OCI-LY3 (cell line): ENCODE data around the gene CEP104.

ENCODE experiments used
- EZH2phosphoT487 ChIP-seq: fragments of 200-600 bp; shearing (Covaris generic); IDR thresholded peaks from 2 replicates; pipeline ENCODE4 v1.6.1; 2018; ENCODE audit warnings: antibody characterized with exemption, mixed run types, low read depth
- TF ChIP-seq, protein P1 (sequence below): fragments of 200-600, 300-600 bp; sonication (generic); IDR thresholded peaks from 2 replicates; pipeline ENCODE4 v1.5.1; 2014; ENCODE audit warnings: antibody characterized with exemption, low read length, low read depth

DNA sequence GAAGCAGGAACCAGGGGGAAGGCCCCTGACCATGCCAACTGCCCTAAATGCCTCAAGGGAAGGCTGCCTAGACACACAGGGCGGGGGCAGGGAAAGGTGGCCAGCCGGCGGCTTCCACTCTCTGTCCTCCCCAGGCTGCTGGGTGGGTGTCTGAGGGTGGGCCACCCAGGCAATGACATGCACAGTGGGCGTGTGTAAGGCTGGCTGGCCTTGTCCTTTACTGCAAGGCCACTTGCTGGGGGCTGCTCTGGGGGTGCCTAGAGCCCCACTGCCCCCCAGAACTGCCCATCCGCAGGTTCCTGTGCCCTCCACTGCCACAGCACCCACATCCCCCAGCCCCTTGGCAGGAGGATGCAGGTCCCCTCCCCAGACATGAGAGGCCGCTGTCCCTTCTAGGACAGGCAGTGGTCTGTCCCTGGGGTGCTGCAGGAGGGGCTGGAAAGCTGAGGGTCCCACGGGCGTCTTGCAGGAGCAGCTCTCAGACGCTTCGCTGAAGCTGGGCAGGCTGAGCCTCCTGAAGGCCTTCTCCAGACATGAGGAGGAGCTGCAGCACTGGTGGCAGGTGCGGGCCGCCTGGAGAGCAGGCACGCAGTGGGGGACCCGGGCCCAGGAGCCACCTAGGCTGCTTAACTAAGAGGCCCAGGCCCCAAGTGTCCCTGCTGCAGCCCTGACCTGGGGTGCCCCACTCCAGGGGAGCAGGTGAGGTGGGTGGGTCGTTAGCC, 94.7 kb downstream of the CEP104 start:
- TF ChIP-seq, protein P1, sequence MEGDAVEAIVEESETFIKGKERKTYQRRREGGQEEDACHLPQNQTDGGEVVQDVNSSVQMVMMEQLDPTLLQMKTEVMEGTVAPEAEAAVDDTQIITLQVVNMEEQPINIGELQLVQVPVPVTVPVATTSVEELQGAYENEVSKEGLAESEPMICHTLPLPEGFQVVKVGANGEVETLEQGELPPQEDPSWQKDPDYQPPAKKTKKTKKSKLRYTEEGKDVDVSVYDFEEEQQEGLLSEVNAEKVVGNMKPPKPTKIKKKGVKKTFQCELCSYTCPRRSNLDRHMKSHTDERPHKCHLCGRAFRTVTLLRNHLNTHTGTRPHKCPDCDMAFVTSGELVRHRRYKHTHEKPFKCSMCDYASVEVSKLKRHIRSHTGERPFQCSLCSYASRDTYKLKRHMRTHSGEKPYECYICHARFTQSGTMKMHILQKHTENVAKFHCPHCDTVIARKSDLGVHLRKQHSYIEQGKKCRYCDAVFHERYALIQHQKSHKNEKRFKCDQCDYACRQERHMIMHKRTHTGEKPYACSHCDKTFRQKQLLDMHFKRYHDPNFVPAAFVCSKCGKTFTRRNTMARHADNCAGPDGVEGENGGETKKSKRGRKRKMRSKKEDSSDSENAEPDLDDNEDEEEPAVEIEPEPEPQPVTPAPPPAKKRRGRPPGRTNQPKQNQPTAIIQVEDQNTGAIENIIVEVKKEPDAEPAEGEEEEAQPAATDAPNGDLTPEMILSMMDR: no peak
- no peak for TF ChIP-seq EZH2phosphoT487
